ENCODE data around the gene UBE4B.
"Not testable (repeated sequence)": the region's sequence is repeated elsewhere in the genome, so short reads cannot be mapped to it uniquely, and the experiment has no call there.

The UBE4B gene

DNA sequence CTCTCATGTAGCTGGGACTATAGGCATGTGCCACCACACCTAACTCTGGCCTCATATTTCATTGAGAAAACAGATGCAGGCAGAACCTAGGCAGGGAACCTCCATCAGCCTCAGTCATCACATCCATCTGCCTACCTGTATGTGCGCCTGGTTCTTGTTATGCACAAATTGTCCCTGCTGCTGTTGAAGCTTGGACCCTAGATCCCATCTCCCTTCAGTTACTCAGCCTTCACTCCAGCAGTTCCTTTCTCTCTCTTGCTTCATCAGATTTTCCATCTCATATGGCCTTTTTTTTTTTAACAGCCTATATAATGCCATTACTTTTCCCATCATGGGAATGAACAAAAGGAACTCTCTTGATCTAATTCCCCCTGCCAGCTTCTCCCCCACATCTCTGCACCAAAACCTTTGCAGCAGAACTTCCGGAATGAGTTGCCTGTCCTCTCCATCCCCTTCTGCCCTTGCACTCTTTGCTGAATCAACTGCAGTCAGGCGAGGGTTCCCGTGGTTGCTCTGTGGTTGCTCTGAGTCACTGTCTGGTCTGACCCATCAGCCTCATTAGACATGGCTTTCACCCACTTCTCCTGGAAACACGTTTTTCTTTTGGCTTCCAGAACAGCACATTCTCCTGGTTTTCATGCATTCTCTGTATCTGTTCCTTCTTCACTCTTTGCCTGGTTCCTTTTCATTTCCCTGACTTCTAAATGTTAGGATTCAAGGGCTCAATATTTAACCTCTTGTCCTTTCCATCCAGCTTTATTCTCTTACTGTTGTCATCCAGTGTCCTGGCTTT is 41.5 kb downstream of the UBE4B start:
- peak; percentile 91 for DNase-seq

- DNase-seq, result no peak
Measured at GRCh38 chr1:10074852-10075730, 42.3 kb downstream of the UBE4B start.

DNA sequence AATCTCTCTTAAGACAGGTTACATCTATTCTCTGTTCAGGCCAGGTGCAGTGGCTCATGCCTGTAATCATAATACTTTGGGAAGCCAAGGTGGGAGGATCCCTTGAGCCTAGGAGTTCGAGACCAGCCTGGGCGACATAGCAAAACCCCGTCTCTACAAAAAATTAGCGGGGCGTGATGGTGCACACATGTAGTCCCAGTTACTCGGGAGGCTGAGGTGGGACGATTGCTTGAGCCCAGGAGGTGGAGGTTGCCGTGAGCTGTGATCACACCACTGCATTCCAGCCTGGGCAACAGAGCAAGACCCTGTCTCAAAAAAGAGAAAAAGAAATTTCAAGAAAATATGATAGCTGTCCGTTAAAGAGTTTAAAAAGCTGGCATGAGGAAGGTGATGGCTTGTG is 43.0 kb downstream of the UBE4B start:
- no peak for DNase-seq

- no peak for DNase-seq
Measured at GRCh38 chr1:10078494-10078893, 45.7 kb downstream of the UBE4B start.

- no peak for DNase-seq
Measured at GRCh38 chr1:10080523-10080922, 47.8 kb downstream of the UBE4B start.

DNA sequence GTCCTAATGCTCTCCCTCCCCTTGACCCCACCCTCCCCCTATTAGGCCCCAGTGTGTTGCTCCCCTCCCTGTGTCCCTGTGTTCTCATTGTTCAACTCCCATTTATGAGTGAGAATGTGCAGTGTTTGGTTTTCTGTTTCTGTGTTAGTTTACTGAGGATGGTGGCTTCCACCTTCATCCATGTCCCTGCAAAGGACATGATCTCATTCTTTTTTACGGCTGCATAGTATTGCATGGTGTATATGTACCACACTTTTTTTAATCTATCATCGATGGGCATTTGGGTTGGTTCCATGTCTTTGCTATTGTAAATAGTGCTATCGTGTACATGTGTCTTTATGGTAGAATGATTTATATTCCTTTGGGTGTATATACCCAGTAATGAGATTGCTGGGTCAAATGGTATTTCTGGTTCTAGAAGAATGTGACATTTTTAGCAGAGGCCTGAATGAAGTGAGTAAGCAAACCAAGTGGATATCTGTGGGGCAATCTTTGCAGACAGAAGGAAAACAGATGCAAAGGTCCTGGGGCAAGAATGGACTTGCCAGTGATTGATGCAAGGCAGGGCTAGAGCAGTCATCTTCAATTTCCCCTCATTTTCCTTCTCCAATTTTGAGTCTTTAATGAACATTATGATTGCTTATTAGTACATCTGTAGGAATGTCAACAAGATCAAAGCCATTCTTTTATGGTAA is 50.2 kb downstream of the UBE4B start:
- DNase-seq, result no peak

GRCh38 chr1:10084045-10084444 is 51.3 kb downstream of the UBE4B start:
- DNase-seq, result no peak

DNA sequence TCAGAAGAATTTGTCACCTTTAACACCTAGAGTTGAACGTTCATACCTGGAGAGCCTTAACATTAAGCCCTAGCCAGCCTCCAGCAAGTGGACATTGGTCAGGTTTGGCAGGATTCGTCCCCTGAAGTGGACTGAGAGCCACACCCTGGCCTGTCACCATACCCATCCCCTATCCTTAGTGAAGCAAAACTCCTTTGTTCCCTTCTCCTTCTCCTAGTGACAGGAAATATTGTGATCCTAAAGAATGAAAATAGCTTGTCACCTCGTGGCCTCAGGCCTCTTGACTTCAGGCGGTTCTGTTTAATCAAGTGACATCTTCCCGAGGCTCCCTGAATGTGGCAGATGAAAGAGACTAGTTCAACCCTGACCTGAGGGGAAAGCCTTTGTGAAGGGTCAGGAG is 52.3 kb downstream of the UBE4B start:
- no peak for DNase-seq

DNA sequence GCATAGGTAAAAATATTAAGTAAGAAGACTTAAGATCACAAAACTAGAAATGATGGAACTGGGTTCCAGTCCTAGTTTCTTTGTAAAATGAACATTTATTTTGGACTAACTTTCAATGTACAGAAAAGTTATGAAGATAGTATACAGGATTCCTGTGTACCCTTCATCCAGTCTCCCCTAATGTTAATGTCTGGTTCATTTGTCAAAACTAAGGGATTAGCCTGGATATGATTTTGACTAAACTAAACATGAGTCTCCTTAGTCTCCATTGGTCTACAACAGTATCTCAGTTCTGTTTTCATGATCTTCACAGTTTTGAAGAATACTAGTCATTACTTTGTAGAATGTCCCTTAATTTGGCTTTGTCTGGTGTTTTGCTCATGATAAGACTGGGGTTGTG is 54.5 kb downstream of the UBE4B start:
- no peak for DNase-seq

GRCh38 chr1:10101929-10102328 is 69.2 kb downstream of the UBE4B start:
- DNase-seq, result no peak

DNA sequence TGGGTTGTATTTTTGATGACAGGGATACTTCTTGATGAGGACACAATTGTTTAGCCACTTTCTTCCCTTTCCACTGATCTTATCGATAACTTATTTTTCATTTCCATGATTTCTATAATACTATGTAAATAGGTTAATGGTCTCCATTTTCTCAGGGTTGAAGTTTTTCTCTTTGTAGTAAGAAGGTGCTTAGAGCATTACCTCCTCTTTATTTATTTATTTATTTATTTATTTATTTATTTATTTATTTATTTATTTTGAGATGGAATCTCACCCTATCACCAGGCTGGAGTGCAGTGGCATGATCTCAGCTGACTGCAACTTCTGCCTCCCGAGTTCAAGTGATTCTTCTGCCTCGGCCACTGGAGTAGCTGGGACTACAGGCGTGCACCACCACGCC is 70.4 kb downstream of the UBE4B start:
- DNase-seq, result no peak

- DNase-seq, result no peak
Measured at GRCh38 chr1:10104834-10105233, 72.1 kb downstream of the UBE4B start.

GRCh38 chr1:10105484-10105883 is 72.7 kb downstream of the UBE4B start:
- no peak for DNase-seq

GRCh38 chr1:10106241-10106640 is 73.5 kb downstream of the UBE4B start:
- DNase-seq, result no peak

GRCh38 chr1:10106756-10107475 is 74.2 kb downstream of the UBE4B start:
- DNase-seq, result no peak

- not testable (repeated sequence) for DNase-seq
Measured at GRCh38 chr1:10107476-10107847, 74.7 kb downstream of the UBE4B start.

GRCh38 chr1:10108134-10108663 is 75.4 kb downstream of the UBE4B start:
- DNase-seq, result peak; percentile 60

GRCh38 chr1:10108948-10109708 is 76.4 kb downstream of the UBE4B start:
- DNase-seq, result no peak

GRCh38 chr1:10113501-10113900 is 80.7 kb downstream of the UBE4B start:
- DNase-seq, result no peak

- no peak for DNase-seq
Measured at GRCh38 chr1:10114746-10115145, 82.0 kb downstream of the UBE4B start.

- no peak for DNase-seq
Measured at GRCh38 chr1:10117132-10117531, 84.4 kb downstream of the UBE4B start.

- no peak for DNase-seq
Measured at GRCh38 chr1:10117865-10118264, 85.1 kb downstream of the UBE4B start.

Measured in NCI-H226 (cell line).